Cardiac muscle cell (in vitro differentiated cells and primary cell): ENCODE data around the gene AOC2. TPM values are rescaled to one million over a fixed set of nuclear protein-coding genes. Genes with fewer than 3 reads are reported as not detected.
"Not testable (repeated sequence)": the region's sequence is repeated elsewhere in the genome, so short reads cannot be mapped to it uniquely, and the experiment has no call there.

Experiments
- DNase-seq, 2 donors: peaks; one replicate each; pipeline versions ENCODE4 v3.0.0 to v3.0.0-alpha.2; 2010 to 2017; ENCODE audit warnings: low read depth in 1 of 2, low spot score in 1 of 2
- H3K27ac ChIP-seq: fragments of 200-600 bp; sonication (generic); 2 replicates; pipeline ENCODE4 v1.5.1; 2016
- H3K27me3 ChIP-seq: fragments of 200-600 bp; sonication (generic); 2 replicates; pipeline ENCODE4 v1.6.0; 2016; ENCODE audit warnings: control low read depth
- H3K36me3 ChIP-seq: fragments of 200-600 bp; sonication (generic); 2 replicates; pipeline ENCODE4 v1.5.1; 2016; ENCODE audit warnings: control low read depth
- H3K4me1 ChIP-seq: fragments of 200-600 bp; sonication (generic); 2 replicates; pipeline ENCODE4 v1.8.1; 2017; ENCODE audit warnings: low read depth, mild to moderate bottlenecking, mixed run types
- H3K4me3 ChIP-seq: fragments of 200-600 bp; sonication (generic); 2 replicates; pipeline ENCODE4 v1.5.1; 2016; ENCODE audit warnings: mild to moderate bottlenecking
- H3K9me3 ChIP-seq: fragments of 200-600 bp; sonication (generic); 2 replicates; pipeline ENCODE4 v1.5.1; 2017; ENCODE audit warnings: low read depth, mild to moderate bottlenecking, control low read depth
- CTCF ChIP-seq: IDR thresholded peaks from 2 replicates; pipeline ENCODE4 v1.5.1; 2012; ENCODE audit warnings: low read depth, mild to moderate bottlenecking, low read length
- polyA plus RNA-seq: library from polyadenylated mRNA; unstranded; fragments of >200 nt; fragmentation: Nextera tagmentation; extraction: Ambion mirVana; gene quantifications from 2 replicates; pipeline ENCODE4 v1.2.1, GENCODE V29; 2016
- total RNA-seq: library from RNA; depleted of rRNA; stranded (reverse); fragments of >200 nt; gene quantifications from 2 replicates; pipeline ENCODE4 v1.2.3, GENCODE V29; 2016

AOC2 gene
- total and polyA plus RNA-seq, 2 experiments from 2014 or later: 2.4 to 5.6 TPM

GRCh38 chr17:42878924-42879595 is 34.7 kb downstream of the AOC2 start:
- H3K9me3 ChIP-seq: no peaks in the 10 kb centered on the region
- no peaks in the 10 kb centered on the region for H3K27me3 ChIP-seq
- no peaks in the 10 kb centered on the region for H3K36me3 ChIP-seq
- H3K4me3 ChIP-seq: no peak overlapping the region
- no peak for DNase-seq
- no peak for TF ChIP-seq CTCF
- no peak overlapping the region for H3K27ac ChIP-seq
- H3K4me1 ChIP-seq: no peaks in the 10 kb centered on the region

GRCh38 chr17:42879596-42879985 is 35.2 kb downstream of the AOC2 start:
- H3K27ac ChIP-seq: no peak overlapping the region

GRCh38 chr17:42880776-42881310 is 36.5 kb downstream of the AOC2 start:
- TF ChIP-seq CTCF: no peak
- H3K4me1 ChIP-seq: no peaks in the 10 kb centered on the region
- H3K9me3 ChIP-seq: no peaks in the 10 kb centered on the region
- no peaks in the 10 kb centered on the region for H3K27me3 ChIP-seq
- H3K27ac ChIP-seq: no peak overlapping the region
- H3K4me3 ChIP-seq: no peak overlapping the region
- no peak for DNase-seq
- H3K36me3 ChIP-seq: no peaks in the 10 kb centered on the region

More at GRCh38 chr17:42879596-42879985, 35.2 kb downstream of the AOC2 start:
- no peaks in the 10 kb centered on the region for H3K27me3 ChIP-seq
- no peak overlapping the region for H3K4me3 ChIP-seq
- H3K36me3 ChIP-seq: no peaks in the 10 kb centered on the region
- peak in 1 of 2 donors; percentile 7 for DNase-seq
- H3K9me3 ChIP-seq: no peaks in the 10 kb centered on the region
- H3K4me1 ChIP-seq: no peaks in the 10 kb centered on the region
- TF ChIP-seq CTCF: no peak

DNA sequence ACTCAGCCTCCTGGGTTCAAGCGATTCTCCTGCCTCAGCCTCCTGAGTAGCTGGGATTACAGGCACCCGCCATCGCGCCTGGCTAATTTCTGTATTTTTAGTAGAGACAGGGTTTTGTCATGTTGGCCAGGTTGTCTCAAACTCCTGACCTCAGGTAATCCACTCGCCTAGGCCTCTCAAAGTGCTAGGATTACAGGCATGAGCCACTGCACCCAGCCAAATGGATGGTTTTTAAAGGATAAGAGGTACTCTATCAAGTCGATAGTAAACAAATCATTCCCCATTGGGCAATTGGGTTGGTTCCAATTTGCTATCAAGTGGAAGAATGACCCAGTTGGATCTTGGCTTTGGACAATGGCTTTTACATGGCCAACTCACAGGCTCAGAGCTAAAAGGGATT is 37.3 kb downstream of the AOC2 start:
- H3K27ac ChIP-seq, H3K4me1 ChIP-seq, H3K4me3 ChIP-seq, H3K9me3 ChIP-seq, H3K27me3 ChIP-seq, H3K36me3 ChIP-seq, DNase-seq: not testable (repeated sequence)

DNA sequence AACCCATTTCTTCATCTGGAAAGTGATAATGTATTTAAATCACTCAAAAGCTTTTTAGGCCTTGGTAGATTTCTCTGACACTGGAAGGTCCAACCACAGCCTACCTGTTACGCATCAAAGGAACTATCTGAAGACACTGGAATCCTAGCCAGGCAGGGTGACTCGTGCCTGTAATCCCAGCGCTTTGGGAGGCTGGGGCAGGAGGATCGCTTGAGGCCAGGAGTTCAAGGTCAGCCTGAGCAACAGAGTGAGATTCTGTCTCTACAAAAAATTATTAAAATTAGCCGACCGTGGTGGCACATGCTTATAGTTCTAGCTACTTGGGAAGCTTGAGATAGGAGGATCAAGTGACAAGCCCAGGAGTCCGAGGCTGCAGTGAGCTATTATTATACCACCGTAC is 37.8 kb downstream of the AOC2 start:
- DNase-seq: no peak
- Histone ChIP-seq H3K4me3 (no peak overlapping the region), H3K27ac (no peak overlapping the region), H3K4me1 (no peaks in the 10 kb centered on the region), H3K27me3 (no peaks in the 10 kb centered on the region), H3K9me3 (no peaks in the 10 kb centered on the region), H3K36me3 (no peaks in the 10 kb centered on the region)
- TF ChIP-seq CTCF: no peak

GRCh38 chr17:42883802-42884558 is 39.6 kb downstream of the AOC2 start:
- H3K27me3 ChIP-seq: no peaks in the 10 kb centered on the region
- H3K27ac ChIP-seq: no peak overlapping the region
- no peaks in the 10 kb centered on the region for H3K9me3 ChIP-seq
- no peaks in the 10 kb centered on the region for H3K4me1 ChIP-seq
- no peak overlapping the region for H3K4me3 ChIP-seq
- TF ChIP-seq CTCF: no peak
- no peaks in the 10 kb centered on the region for H3K36me3 ChIP-seq
- no peak for DNase-seq

DNA sequence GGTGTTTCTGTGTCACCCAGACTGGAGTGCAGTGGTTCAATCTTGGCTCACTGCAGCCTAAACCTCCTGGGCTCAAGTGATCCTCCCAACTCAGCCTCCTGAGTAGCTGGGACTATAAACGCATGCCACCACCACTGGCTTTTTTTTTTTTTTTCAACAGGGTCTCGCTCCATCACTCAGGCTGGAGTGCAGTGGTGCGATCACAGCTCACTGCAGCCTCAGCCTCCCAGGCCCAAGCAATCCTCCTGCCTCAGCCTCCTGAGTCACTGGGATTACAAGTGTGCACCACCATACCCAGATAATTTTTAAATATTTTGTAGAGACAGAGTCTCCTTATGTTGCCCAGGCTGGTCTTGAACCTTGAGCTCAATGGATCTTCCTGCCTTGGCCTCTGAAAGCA is 41.4 kb downstream of the AOC2 start:
- DNase-seq, H3K9me3 ChIP-seq, H3K27me3 ChIP-seq: not testable (repeated sequence)

More for the DNA sequence above, 41.4 kb downstream of the AOC2 start:
- H3K27ac ChIP-seq, H3K4me3 ChIP-seq, H3K36me3 ChIP-seq, H3K4me1 ChIP-seq: not testable (repeated sequence)
